Stimulated activated CD4-positive, alpha-beta T cell treated with anti-CD3 and anti-CD28 coated beads, TNF-alpha, amount 100 ng/mL, for 24 hours (primary cell): ENCODE measurements around the gene CYS1.

Source experiments
- DNase-seq, 3 experiments: peaks; one replicate each; pipeline ENCODE4 v3.0.0-alpha.2; 2020; ENCODE audit warnings: low read depth in 3 of 3

CYS1 gene

GRCh38 chr2:10072656-10073480, 7.3 kb downstream of the CYS1 start:
- DNase-seq, result peak; percentile 58 to 72 (median 69)

GRCh38 chr2:10071595-10071994, 8.6 kb downstream of the CYS1 start:
- DNase-seq, result no peak

DNA sequence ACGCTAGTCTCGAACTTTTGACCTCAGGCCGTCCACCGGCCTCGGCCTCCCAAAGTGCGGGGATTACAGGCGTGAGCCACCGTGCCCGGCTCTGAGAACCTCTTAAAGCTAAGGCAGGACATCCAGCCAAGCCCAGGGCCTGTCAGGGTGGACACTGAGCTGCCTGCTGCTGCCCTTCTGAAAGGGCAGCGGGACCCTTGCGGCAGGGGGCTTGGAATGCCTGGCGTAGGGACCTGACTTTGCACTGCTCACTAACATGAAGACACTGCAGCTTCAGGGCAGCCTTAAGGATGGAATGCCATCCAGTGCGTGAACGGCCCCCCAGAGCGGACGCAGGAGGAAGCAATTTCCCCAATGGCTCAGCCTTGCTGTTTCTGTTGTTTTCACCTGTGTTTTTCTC, 9.0 kb downstream of the CYS1 start:
- no peak for DNase-seq

GRCh38 chr2:10067881-10068280, 12.3 kb downstream of the CYS1 start:
- no peak for DNase-seq

GRCh38 chr2:10067330-10067729, 12.9 kb downstream of the CYS1 start:
- no peak for DNase-seq

DNA sequence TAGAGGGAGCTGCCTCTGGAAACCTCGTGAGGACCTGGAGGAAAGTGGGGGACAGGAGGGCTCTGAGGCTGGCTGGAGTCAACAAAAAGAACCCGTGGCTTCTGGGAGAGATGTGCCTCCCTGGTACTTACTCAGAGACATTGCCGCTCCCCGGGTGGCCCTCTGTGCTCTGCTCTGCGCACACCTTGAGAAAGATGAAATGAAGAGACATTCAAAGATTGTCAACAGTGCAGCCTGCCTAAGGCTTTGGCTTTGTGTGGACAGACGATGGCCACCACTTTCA, 14.5 kb downstream of the CYS1 start:
- no peak for DNase-seq

DNA sequence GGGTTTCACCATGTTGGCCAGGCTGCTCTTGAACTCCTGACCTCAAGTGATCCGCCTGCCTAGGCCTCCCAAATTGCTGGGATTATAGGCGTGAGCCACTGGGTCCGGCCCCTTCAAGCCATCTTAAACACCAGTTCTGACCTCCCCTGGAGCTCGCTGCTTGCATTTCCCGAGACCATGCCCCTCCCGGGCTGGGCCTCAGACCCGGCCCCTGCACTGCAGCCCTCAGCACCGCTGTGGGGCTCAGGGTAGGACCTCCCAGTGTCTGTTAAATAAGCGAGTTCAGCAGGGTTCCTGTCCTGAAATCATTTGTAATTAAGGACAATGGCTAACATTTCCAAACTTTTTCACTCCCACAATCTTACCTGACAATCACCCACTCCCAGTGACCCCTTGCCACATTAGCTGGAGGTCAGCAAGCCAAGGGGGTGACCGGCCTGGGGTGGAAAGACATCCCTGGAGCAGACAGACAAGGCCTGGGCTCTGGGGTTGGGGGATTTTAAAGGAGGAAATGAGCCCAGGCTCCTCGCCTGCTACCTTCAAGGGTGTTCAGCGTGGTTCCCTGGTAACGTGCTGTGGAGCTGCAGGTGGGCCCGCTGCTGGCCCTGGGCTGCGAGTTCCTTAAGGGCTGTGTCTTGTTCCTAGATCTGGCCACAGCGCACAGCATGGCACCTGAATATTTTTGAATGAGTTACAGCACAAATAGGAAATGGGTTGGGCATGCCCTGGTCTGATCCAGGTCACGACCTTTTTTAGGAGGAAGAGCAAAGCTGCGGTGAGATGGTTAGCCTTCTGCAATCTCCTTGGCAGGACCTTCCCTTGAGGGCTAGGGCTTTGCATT, 15.1 kb downstream of the CYS1 start:
- no peak for DNase-seq

DNA sequence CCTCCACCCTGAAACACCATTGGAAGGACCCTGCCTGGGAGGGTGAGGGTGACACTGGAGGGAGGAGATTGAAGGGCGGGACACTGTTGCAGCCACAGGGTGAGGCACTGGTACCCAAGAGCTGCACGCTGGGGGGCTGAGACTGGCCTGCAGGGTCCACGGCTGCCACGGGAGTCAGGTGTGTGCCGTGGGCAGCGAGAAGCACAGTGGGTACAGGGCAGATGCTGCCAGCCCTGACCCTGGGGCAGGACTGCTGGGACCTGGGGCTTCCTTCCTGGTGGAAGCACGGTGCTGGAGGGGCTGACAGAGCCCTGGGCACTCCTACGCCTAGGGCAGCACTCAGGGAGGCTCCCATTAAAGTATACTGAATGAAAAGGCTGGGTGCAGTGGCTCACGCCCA, 16.6 kb downstream of the CYS1 start:
- DNase-seq, result no peak

DNA sequence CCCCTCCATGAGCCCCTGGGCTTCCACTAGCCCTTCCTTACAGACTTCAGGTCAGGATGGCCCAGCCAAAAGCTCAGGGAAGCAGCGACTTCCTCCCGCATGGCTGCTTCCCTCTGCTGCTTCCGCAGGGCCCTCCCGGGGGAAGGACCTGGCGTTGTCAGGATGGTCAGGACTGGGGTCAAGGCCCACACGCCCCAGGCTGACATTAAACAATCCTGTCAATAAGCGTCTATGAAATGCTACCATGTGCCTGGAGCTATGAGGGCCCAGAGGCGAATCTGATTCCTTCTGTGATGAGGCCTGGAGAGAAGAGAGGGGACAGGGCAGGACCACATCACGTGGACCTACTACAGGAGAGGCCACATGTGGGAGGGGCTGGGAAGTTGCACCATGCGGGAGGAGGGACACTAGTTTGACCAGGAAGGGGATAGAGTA, 17.3 kb downstream of the CYS1 start:
- no peak for DNase-seq

- DNase-seq, result no peak
Observed at GRCh38 chr2:10061221-10061925, 18.8 kb downstream of the CYS1 start.

DNA sequence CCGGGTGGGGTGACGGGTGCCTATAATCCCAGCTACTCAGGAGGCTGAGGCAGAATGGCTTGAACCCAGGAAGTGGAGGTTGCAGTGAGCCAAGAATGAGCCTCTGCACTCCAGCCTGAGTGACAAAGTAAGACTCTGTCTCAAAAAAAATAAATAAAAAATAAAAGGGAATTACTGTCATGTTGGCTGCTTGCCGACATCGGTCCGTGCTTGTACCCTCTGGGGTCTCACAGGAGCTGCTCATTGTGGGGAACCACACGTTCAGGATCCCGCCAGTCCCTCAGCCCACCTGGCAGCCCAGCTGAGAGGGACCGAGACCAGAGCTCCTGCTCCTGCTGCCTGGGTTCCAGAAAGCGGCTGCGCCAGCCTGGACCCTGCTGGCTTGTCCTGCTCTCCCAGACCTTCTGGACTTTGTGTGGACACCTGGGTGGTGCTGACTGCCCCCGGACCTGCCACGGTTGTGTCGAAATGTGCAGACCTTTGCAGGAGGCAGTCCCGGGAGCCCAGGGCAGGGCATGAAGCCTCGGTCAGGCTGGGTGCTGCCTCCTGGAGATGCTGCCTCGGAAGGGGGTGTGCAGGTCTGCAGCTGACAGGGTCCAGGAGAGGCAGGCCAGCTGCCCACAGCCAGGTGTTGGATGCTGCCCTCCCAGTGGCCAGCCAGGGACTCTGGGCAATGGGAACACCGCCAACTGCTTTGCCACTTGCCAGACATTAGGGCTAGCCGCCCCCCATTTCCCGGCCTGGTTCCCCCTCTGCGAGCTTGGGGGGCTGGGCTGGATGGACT, 20.5 kb downstream of the CYS1 start:
- DNase-seq, result no peak

- no peak for DNase-seq
Observed at GRCh38 chr2:10059016-10059351, 21.2 kb downstream of the CYS1 start.

DNA sequence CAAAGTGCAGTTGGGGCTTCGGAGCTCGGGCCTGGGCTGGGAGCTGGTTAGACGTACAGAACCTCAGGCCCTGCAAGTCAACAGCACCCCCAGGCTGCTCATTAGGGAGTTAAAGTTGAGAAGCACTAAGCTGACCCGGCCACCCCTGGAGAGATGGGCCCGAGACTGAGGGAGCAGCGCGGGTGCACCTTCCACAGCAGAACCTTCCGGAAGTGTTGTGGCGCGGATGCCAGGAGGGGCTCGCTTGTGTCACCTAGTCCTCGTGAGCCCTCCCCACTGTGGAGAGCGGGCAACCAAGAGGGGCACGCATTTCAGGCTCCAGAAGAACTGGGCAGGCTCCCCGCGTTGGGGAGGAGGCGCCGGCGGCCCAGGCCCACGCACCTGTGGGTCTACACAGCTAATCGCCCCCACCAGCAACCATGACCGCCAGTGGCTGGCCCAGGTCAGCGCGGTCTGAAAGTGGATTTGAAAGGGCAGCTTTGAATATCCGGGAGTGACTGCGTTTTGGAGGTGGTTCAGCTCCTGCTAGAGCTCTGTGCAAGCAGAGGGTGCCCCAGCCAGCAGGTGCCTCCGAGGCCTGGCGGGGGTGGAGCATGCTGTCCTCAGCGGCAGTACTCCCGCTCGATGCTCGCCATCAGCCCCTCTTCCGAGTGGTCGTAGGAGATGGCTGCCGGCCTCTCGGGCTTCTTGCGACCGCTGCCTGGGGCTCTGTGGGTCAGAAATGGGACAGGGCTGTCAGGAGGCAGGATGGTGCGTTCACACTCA, 21.8 kb downstream of the CYS1 start:
- no peak for DNase-seq

DNA sequence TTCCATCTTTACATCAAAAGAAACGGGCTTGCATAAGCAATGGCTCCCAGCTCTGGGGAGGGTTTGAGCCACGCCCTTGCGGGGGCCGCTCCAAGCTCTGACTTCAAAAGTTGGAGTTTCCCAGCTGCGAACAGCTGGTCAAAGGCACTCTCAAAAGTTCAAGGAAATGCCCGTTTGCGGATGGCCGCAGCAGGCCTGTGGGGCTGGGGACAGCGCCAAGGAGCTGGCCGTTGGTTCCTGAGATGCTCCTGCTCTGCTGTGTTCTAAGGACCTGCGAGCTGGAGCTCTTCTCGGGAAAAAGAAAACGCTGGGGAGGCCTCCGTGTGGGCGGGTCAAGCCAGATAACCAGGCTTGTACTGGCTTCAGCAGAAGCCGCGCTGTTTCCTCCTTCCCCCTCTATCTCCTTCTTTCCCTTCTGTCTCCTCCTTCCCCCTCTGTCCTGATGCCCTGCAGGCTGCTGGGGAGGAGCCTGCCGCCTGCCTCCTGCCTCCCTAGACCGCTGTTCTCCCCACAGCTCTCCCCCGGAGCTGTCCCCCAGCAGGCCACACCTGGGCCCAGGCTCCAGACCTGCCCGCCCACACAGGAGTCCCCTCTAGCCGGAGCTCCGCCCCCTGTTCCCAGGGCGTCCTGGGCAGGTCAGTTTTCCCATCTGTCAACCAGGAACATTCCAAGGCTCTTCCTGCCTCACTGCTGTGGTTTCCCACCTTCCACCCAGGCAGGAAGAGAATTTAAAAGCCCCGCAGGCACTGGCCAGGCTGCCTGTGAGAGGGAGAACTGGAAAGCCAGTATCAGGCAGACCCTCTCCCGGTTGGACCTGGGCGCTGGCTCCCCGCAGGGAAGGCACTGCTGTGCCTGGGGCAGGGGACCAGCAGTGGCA, 22.7 kb downstream of the CYS1 start:
- DNase-seq, result no peak

GRCh38 chr2:10056439-10056838, 23.8 kb downstream of the CYS1 start:
- DNase-seq, result no peak

- DNase-seq, result no peak
Observed at GRCh38 chr2:10054976-10055375, 25.2 kb downstream of the CYS1 start.

- no peak for DNase-seq
Observed at GRCh38 chr2:10054424-10054823, 25.8 kb downstream of the CYS1 start.

DNA sequence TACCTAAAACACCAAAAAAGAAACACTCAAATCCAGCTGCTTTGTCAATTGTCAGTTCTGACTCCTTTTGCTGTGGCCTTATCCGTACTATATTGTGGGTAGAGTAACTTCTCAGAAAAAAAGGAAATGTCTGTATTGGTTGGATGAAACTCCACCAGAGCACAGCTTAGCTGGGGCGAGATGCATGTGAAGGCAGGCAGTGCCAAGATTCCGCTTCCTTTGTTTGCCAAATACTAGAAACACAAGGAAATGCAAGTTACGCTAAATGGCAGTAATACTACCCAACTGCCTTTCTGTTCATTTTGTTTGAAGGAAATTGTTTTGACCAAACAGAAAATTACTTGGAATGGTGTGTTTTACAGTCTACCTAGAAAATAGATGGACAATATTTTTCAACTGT, 26.9 kb downstream of the CYS1 start:
- no peak for DNase-seq

DNA sequence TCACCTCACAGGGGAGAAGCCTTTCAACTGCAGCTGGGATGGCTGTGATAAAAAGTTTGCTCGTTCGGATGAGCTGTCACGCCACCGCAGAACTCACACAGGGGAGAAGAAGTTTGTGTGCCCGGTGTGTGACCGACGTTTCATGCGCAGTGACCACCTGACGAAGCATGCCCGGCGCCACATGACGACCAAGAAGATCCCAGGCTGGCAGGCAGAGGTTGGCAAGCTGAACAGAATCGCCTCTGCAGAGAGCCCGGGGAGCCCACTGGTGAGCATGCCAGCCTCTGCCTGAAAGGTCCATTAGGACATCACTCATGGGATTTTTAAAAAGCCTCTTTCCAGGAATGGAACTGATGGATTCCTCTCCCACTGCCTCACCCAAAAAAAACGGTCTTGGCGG, 28.0 kb downstream of the CYS1 start:
- no peak for DNase-seq

GRCh38 chr2:10048501-10049171, 31.6 kb downstream of the CYS1 start:
- no peak for DNase-seq
